GM12864 (cell line): Measurements from ENCODE around the gene TSC1.

Experiments
- DNase-seq: peaks from one replicate; pipeline ENCODE4 v3.0.0-alpha.2; 2011; ENCODE audit warnings: low read depth
- H3K4me3 ChIP-seq: 2 replicates; pipeline ENCODE4 v1.5.1; 2011; ENCODE audit warnings: mild to moderate bottlenecking, low read depth, low read length, control low read depth
- TF ChIP-seq, protein P1 (sequence below): IDR thresholded peaks from 2 replicates; pipeline ENCODE4 v1.5.1; 2011; ENCODE audit warnings: low read depth, mild to moderate bottlenecking, moderate library complexity, low read length, control low read depth, inconsistent platforms; ENCODE audit errors: missing control alignments

Gene TSC1

DNA sequence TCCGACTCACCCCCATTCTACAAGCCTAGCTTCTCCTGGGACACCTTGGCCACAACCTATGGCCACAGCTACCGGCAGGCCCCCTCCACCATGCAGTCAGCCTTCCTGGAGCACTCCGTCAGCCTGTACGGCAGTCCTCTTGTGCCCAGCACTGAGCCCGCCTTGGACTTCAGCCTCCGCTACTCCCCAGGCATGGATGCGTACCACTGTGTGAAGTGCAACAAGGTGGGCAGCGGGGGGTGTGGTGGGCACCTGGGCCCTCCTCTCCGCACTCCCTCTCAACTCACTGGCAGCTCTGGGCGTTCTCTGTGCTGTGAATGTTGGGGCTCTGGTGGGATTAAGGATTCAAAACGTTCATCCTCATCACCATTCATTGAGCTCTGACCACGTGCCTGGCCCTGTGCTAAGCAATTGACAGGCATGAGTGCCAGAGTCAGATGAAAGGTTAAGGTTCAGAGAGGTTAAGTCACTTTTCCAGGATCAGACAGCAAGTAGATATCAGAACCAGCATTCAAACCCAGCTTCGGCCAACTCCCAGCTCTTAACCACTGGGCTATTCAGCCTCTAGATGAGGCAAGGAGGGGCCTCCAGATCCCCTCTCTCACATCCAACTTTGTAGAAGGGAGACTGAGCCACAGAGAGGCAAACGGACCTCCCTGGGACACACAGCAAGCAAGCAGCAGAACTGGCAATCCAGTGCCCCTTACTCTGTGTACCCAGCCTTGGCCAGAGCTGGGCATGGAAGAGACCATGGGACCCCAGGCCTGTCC lies 44.0 kb upstream of the TSC1 start:
- H3K4me3 ChIP-seq, result no peak overlapping the region
- TF ChIP-seq, protein P1, sequence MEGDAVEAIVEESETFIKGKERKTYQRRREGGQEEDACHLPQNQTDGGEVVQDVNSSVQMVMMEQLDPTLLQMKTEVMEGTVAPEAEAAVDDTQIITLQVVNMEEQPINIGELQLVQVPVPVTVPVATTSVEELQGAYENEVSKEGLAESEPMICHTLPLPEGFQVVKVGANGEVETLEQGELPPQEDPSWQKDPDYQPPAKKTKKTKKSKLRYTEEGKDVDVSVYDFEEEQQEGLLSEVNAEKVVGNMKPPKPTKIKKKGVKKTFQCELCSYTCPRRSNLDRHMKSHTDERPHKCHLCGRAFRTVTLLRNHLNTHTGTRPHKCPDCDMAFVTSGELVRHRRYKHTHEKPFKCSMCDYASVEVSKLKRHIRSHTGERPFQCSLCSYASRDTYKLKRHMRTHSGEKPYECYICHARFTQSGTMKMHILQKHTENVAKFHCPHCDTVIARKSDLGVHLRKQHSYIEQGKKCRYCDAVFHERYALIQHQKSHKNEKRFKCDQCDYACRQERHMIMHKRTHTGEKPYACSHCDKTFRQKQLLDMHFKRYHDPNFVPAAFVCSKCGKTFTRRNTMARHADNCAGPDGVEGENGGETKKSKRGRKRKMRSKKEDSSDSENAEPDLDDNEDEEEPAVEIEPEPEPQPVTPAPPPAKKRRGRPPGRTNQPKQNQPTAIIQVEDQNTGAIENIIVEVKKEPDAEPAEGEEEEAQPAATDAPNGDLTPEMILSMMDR, result no peak
- no peak for DNase-seq

DNA sequence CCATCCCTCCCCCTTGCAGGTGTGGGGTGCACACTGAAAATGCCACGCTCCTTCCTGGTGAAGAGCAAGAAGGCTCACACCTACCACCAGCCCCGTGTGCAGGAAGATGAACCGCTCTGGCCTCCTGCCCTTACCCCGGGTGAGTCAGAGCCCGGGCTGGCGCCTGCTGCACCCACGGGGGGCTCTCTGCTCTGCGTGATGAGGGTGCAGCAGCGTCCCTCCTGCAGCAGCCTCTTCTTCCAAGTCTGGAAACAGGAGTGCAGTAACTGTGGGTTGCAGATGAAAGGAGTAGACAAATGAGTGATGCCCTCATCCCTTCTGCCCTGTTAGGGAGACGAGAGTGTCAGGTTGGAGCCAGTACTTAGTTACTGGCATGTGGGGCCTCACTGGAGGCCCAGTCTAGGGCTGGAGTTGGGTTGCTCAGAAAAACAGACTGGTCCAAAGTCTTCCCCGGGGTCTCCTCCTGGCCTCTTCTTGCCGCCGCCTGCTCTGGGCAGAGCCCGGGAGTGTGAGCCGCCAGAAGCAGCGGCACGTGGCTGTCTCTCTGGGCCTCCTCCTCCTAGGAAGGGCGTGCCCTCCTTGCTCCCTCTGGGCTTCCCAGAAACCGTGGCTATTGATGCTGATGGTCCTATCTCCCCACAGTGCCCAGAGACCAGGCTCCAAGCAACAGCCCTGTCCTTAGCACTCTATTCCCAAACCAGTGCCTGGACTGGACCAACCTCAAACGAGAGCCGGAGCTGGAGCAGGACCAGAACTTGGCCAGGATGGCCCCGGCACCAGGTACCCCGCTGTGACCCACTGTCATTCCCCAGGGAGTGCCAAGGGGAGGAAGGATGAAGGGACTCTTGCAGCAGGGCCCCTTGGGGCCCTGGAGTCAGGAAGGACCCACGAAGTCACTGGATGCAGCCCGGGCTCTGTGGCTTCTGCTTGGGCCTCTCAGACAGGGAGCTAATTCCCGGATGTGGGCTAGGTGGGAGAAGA lies 42.5 kb upstream of the TSC1 start:
- DNase-seq, result no peak
- TF ChIP-seq, protein P1, result no peak
- no peak overlapping the region for H3K4me3 ChIP-seq

- TF ChIP-seq, protein P1, result no peak
- no peak for DNase-seq
- H3K4me3 ChIP-seq, result no peak overlapping the region
Measured at GRCh38 chr9:132986114-132986513, 41.7 kb upstream of the TSC1 start.

- TF ChIP-seq, protein P1, result no peak
- H3K4me3 ChIP-seq, result no peak overlapping the region
- no peak for DNase-seq
Measured at GRCh38 chr9:132985489-132985888, 41.1 kb upstream of the TSC1 start.

DNA sequence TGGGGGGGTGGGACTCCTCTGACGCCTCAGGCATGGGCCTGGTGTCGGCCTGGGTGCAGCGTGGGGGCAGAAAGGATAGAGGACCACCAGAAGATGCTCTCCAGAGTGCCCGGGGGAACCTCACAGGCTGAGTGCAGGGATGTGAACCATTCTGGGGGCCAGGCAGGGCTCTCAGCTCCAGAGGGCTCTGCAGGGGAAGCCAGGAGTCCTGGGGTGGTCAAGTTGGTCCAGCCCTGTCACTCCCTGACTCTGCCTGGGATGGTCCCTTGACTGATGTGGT lies 40.6 kb upstream of the TSC1 start:
- no peak overlapping the region for H3K4me3 ChIP-seq
- no peak for DNase-seq
- TF ChIP-seq, protein P1, result no peak

DNA sequence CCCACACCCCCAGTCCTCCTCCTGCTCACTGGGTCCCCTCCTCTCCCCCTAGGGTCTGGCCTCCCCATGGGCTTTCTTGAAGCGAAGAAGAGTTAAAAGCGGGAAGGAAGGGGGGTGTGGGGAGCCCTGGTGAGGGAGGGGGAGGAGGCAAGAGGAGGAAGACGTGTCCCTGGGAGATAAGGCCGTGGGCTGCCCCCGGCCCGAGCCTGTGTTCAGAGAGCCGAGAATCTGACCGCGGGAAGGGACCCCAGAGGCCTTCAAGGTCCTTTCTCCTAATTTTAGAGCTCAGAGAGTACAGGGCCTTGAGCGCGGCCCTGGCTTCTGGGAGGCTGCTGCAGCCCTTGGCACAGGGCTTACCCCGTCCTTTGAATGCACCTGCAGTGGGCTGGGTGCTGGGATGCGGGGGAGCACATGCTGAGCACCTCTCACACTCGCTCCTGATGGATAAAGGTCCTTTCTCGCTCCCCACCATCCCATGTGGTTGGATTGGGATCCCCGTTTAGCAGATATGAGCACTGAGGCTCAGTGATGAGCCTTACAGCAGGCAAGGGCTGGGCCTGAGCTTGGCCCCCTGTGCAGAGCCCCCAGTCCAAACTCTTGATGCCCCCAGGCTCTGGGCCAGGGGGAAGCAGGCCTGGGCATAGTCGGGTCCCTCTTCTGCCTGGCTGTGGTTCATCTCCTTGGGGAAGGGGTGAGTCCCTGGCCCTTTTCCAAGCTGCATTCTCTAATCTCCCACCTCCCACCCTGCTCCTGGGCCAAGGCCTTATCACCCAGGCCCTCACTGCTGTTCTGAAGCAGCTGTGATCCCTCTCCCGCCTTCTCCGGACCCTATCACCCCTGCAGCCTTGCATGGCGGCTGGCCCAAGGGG lies 40.0 kb upstream of the TSC1 start:
- TF ChIP-seq, protein P1, result no peak
- no peak for DNase-seq
- H3K4me3 ChIP-seq, result no peak overlapping the region
